A549 treated with CpdA at 1 μM for 4 hours (cell line): ENCODE measurements around the gene SLC30A4. TPM values are rescaled to one million over a fixed set of nuclear protein-coding genes. Genes with fewer than 3 reads are reported as not detected.

ENCODE experiments used
- total RNA-seq: library from RNA; stranded (reverse); fragments of 200-300 nt; extraction: Qiagen RNA extraction; gene quantifications from 5 replicates; pipeline ENCODE4 v1.2.3, GENCODE V29; 2022; ENCODE audit warnings: low read depth

The SLC30A4 gene
- 1.1 to 1.7 TPM (median 1.6 TPM) in 5 replicates for total RNA-seq

DNA sequence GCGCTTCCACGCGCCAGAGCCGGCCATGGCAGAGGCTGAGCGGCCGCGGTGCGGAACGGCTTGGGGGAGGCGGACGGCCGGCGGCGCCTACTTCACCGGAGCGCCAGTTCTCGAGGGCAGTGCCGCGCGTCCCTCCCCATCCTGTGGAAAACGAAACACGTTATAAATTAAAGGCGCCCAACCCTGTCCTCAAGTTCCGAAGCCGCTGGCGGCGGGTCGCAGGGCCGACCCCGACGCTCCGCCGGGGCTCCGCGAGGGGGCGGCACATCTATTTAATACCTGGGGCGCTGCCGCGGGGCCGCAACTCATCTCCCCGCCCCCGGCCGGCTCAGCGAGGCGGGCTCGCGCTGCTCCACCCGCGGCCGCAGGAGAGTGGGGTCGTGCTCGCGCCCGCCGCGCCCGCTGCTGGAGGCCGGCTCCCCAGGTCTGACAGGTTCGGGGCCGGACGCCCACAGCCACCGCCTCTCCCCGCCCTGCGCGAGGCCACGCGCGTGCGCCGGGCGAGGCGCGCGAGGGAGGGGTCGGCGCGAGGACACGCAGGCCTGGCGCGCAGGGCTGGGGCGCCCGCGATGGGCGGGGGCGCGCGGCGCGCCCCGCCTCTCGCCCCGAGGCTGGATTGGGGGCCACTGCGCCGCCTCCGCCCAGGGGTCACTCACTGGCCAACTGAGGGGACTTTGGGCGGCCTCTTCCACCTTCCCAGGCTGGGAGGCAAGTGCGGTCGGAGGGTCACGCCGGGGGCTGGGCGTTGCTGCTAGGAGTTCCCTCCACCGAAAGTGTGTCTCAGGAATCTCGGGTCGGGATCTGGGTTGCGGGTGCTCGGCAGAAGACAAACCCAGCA, at the start of gene SLC30A4:
Gene SLC30A4 (minus strand): TSS at position 428 of the 838 bp plus-strand sequence. CDS start 401 bp downstream, at position 27.

Other genes starting within 250 kb of the SLC30A4 start
- 2.0 to 3.1 TPM (median 2.1 TPM) in 5 replicates for gene GATM, start 144.2 kb downstream of the SLC30A4 start, total RNA-seq
- 17.5 to 31.1 TPM (median 20.8 TPM) in 5 replicates for gene BLOC1S6, start 64.6 kb upstream of the SLC30A4 start, total RNA-seq
- gene SQOR, start 112.3 kb upstream of the SLC30A4 start, total RNA-seq = 64.4 to 68.6 TPM (median 66.5 TPM) in 5 replicates